IPS-15b (cell line): ENCODE data around the gene C1QL1.
A peak's percentile ranks its signal among the peaks of the same experiment; 100 is the strongest.

Experiments
- H3K27me3 ChIP-seq: one replicate; pipeline ENCODE4 v1.6.1; 2013; ENCODE audit warnings: low read length; ENCODE audit not compliant: control insufficient read depth, insufficient read depth
- H3K36me3 ChIP-seq: one replicate; pipeline ENCODE4 v1.6.1; 2013; ENCODE audit warnings: low read length; ENCODE audit not compliant: control insufficient read depth, insufficient read depth
- H3K4me1 ChIP-seq: one replicate; pipeline ENCODE4 v1.6.1; 2013; ENCODE audit warnings: mild to moderate bottlenecking, low read length; ENCODE audit not compliant: control insufficient read depth, insufficient read depth
- H3K4me3 ChIP-seq: one replicate; pipeline ENCODE4 v1.5.1; 2013; ENCODE audit warnings: low read depth, low read length
- H3K9ac ChIP-seq: one replicate; pipeline ENCODE4 v1.6.1; 2013; ENCODE audit warnings: low read depth, mild to moderate bottlenecking, low read length
- H3K9me3 ChIP-seq: one replicate; pipeline ENCODE4 v1.6.1; 2013; ENCODE audit warnings: mild to moderate bottlenecking, low read length; ENCODE audit not compliant: control insufficient read depth, insufficient read depth

The C1QL1 gene

GRCh38 chr17:45001310-45001709 lies 33.2 kb upstream of the C1QL1 start:
- Histone ChIP-seq H3K4me1 (peaks cover 9% of the 10 kb centered on the region), H3K27me3 (peaks cover 9% of the 10 kb centered on the region), H3K9ac (no peak overlapping the region), H3K4me3 (no peak overlapping the region), H3K36me3 (peaks cover 3% of the 10 kb centered on the region), H3K9me3 (no peaks in the 10 kb centered on the region)

GRCh38 chr17:44999433-44999832 lies 31.3 kb upstream of the C1QL1 start:
- Histone ChIP-seq H3K9me3 (no peaks in the 10 kb centered on the region), H3K36me3 (no peaks in the 10 kb centered on the region), H3K4me3 (no peak overlapping the region), H3K4me1 (peaks cover 8% of the 10 kb centered on the region), H3K9ac (no peak overlapping the region), H3K27me3 (peaks cover 7% of the 10 kb centered on the region)

GRCh38 chr17:44998646-44999045 lies 30.5 kb upstream of the C1QL1 start:
- Histone ChIP-seq H3K27me3 (peaks cover 7% of the 10 kb centered on the region), H3K9ac (no peak overlapping the region), H3K4me3 (no peak overlapping the region), H3K9me3 (no peaks in the 10 kb centered on the region), H3K36me3 (no peaks in the 10 kb centered on the region), H3K4me1 (peaks cover 2% of the 10 kb centered on the region)

- H3K9ac ChIP-seq = no peak overlapping the region
- no peaks in the 10 kb centered on the region for H3K36me3 ChIP-seq
- no peaks in the 10 kb centered on the region for H3K4me1 ChIP-seq
- no peaks in the 10 kb centered on the region for H3K9me3 ChIP-seq
- H3K4me3 ChIP-seq = no peak overlapping the region
- peaks cover 4% of the 10 kb centered on the region for H3K27me3 ChIP-seq
These were observed 29.8 kb upstream of the C1QL1 start for GRCh38 chr17:44997733-44998520.

GRCh38 chr17:44996304-44996703 lies 28.2 kb upstream of the C1QL1 start:
- Histone ChIP-seq H3K4me3 (no peak overlapping the region), H3K36me3 (no peaks in the 10 kb centered on the region), H3K9me3 (no peaks in the 10 kb centered on the region), H3K9ac (no peak overlapping the region), H3K27me3 (peaks cover 5% of the 10 kb centered on the region), H3K4me1 (no peaks in the 10 kb centered on the region)

- no peaks in the 10 kb centered on the region for H3K9me3 ChIP-seq
- H3K4me1 ChIP-seq = no peaks in the 10 kb centered on the region
- H3K36me3 ChIP-seq = no peaks in the 10 kb centered on the region
- H3K27me3 ChIP-seq = peaks cover 7% of the 10 kb centered on the region
- H3K4me3 ChIP-seq = no peak overlapping the region
- no peak overlapping the region for H3K9ac ChIP-seq
These were observed 27.4 kb upstream of the C1QL1 start for GRCh38 chr17:44995436-44996001.

GRCh38 chr17:44992242-44992939 lies 24.3 kb upstream of the C1QL1 start:
- no peak overlapping the region for H3K4me3 ChIP-seq
- no peaks in the 10 kb centered on the region for H3K36me3 ChIP-seq
- no peak overlapping the region for H3K9ac ChIP-seq
- no peaks in the 10 kb centered on the region for H3K9me3 ChIP-seq
- H3K27me3 ChIP-seq = peaks cover 16% of the 10 kb centered on the region
- H3K4me1 ChIP-seq = peaks cover 4% of the 10 kb centered on the region

GRCh38 chr17:44990994-44991393 lies 22.9 kb upstream of the C1QL1 start:
- Histone ChIP-seq H3K36me3 (no peaks in the 10 kb centered on the region), H3K9ac (no peak overlapping the region), H3K4me1 (peaks cover 4% of the 10 kb centered on the region), H3K4me3 (no peak overlapping the region), H3K27me3 (peaks cover 18% of the 10 kb centered on the region), H3K9me3 (no peaks in the 10 kb centered on the region)

- Histone ChIP-seq H3K9me3 (no peaks in the 10 kb centered on the region), H3K9ac (no peak overlapping the region), H3K4me3 (no peak overlapping the region), H3K36me3 (no peaks in the 10 kb centered on the region), H3K4me1 (peaks cover 4% of the 10 kb centered on the region), H3K27me3 (peaks cover 25% of the 10 kb centered on the region)
These were observed 21.5 kb upstream of the C1QL1 start for GRCh38 chr17:44989552-44990138.

- no peak overlapping the region for H3K9ac ChIP-seq
- H3K9me3 ChIP-seq = no peaks in the 10 kb centered on the region
- H3K4me1 ChIP-seq = peaks cover 4% of the 10 kb centered on the region
- no peaks in the 10 kb centered on the region for H3K36me3 ChIP-seq
- H3K4me3 ChIP-seq = peak overlapping the region; percentile 26
- peaks cover 25% of the 10 kb centered on the region for H3K27me3 ChIP-seq
These were observed 20.2 kb upstream of the C1QL1 start for GRCh38 chr17:44988044-44988942.

GRCh38 chr17:44983563-44983962 lies 15.5 kb upstream of the C1QL1 start:
- Histone ChIP-seq H3K9me3 (no peaks in the 10 kb centered on the region), H3K4me3 (no peak overlapping the region), H3K36me3 (no peaks in the 10 kb centered on the region), H3K4me1 (no peaks in the 10 kb centered on the region), H3K9ac (no peak overlapping the region), H3K27me3 (peaks cover 12% of the 10 kb centered on the region)
